Measurements from ENCODE around the gene AHSG.

DNA sequence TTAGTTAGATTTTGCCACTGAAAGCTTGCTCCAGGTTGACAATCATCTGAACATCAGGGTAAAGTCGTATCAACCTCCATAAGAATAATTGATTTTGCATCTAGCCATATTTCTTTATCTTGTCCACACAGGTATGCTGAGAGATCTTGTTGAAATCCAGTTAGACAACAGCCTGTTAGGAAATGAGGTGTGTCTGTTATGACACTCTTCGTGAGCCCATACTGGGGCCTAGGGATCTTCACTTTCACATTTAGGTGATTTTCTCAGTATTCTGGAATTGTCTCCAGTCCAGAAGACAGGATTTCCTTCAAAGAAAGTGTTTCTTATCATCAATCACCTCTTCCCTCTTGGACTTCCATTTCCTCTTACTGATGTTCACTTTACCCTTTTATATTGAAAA, 24.2 kb upstream of the AHSG start:
- TF ChIP-seq, protein P1, sequence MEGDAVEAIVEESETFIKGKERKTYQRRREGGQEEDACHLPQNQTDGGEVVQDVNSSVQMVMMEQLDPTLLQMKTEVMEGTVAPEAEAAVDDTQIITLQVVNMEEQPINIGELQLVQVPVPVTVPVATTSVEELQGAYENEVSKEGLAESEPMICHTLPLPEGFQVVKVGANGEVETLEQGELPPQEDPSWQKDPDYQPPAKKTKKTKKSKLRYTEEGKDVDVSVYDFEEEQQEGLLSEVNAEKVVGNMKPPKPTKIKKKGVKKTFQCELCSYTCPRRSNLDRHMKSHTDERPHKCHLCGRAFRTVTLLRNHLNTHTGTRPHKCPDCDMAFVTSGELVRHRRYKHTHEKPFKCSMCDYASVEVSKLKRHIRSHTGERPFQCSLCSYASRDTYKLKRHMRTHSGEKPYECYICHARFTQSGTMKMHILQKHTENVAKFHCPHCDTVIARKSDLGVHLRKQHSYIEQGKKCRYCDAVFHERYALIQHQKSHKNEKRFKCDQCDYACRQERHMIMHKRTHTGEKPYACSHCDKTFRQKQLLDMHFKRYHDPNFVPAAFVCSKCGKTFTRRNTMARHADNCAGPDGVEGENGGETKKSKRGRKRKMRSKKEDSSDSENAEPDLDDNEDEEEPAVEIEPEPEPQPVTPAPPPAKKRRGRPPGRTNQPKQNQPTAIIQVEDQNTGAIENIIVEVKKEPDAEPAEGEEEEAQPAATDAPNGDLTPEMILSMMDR (IDR thresholded peaks at IDR 0.05): no peak
- no peak for TF ChIP-seq POLR2A (IDR thresholded peaks at IDR 0.05)
- no peak for TF ChIP-seq EP300 (IDR thresholded peaks at IDR 0.05)
